K562 (cell line): ENCODE results near the gene CFAP73. TPM values are rescaled to one million over a fixed set of nuclear protein-coding genes. Genes with fewer than 3 reads are reported as not detected.
A peak's percentile ranks its signal among the peaks of the same experiment; 100 is the strongest.

Source experiments
- BHLHE40 ChIP-seq: IDR thresholded peaks from 2 replicates; pipeline ENCODE4 v1.6.1; 2011; ENCODE audit warnings: low read length, improper control_type of control experiment
- BRD9 ChIP-seq: fragments of 450-650 bp; IDR thresholded peaks from 2 replicates; pipeline ENCODE4 v1.6.1; 2018; ENCODE audit warnings: low read depth; ENCODE audit not compliant: partially characterized antibody
- E2F8 ChIP-seq: fragments of 450-650 bp; IDR thresholded peaks from 2 replicates; pipeline ENCODE4 v1.7.1; 2018; ENCODE audit warnings: mild to moderate bottlenecking, low read depth; ENCODE audit not compliant: partially characterized antibody
- ELF1 ChIP-seq: fragments of 200-800 bp; sonication (Bioruptor generic); IDR thresholded peaks from 2 replicates; pipeline ENCODE4 v1.6.1; 2016; ENCODE audit warnings: missing genetic modification characterization, missing compliant biosample characterization
- FOS ChIP-seq: IDR thresholded peaks from 3 replicates; pipeline ENCODE4 v1.6.1; 2011; ENCODE audit not compliant: insufficient read length; ENCODE audit errors: extremely low read depth
- MGA ChIP-seq: fragments of 450-650 bp; IDR thresholded peaks from 2 replicates; pipeline ENCODE4 v1.6.1; 2016; ENCODE audit warnings: mild to moderate bottlenecking, moderate library complexity
- RAD21 ChIP-seq, 2 experiments: fragments of 250-450 bp in 1 of 2; fragments of 450-650 bp in 1 of 2; sonication (Bioruptor Pico) in 1 of 2; formaldehyde crosslinking in 1 of 2; IDR thresholded peaks in 1 of 2; conservative IDR thresholded peaks in 1 of 2; 2 replicates each; pipeline versions ENCODE4 v1.4.0 to v1.8.0; 2020 to 2022; ENCODE audit warnings: mild to moderate bottlenecking in 2 of 2, moderate library complexity in 1 of 2
- SP1 ChIP-seq: sonication (generic); formaldehyde crosslinking; IDR thresholded peaks from 2 replicates; pipeline ENCODE4 v1.8.1; 2022; ENCODE audit warnings: mild to moderate bottlenecking, missing genetic modification reagents
- ZBTB49 ChIP-seq: sonication (generic); formaldehyde crosslinking; IDR thresholded peaks from 2 replicates; pipeline ENCODE4 v1.8.0; 2022; ENCODE audit warnings: missing genetic modification reagents, mild to moderate bottlenecking, borderline replicate concordance
- ZNF140 ChIP-seq: fragments of 250-450 bp; sonication (Bioruptor Pico); IDR thresholded peaks from 2 replicates; pipeline ENCODE4 v1.8.0; 2021; ENCODE audit warnings: moderate library complexity, mild to moderate bottlenecking, inconsistent platforms
- ZNF431 ChIP-seq: sonication (generic); formaldehyde crosslinking; IDR thresholded peaks from 2 replicates; pipeline ENCODE4 v1.8.0; 2022; ENCODE audit warnings: mild to moderate bottlenecking, missing genetic modification reagents
- polyA plus RNA-seq, 8 experiments: library from polyadenylated mRNA; depleted of rRNA in 4 of 8; stranded (reverse) in 5 of 8; unstranded in 3 of 8; fragments of >200 nt; fragmentation: Nextera tagmentation in 2 of 8; fragmentation: Illumina TruSeq in 1 of 8; extraction: Ambion mirVana in 2 of 8; extraction: Trizol in 1 of 8; gene quantifications; 2 replicates each; pipeline versions ENCODE4 v1.2.1 to v1.2.3, GENCODE V29; 2011 to 2014; ENCODE audit warnings: inconsistent platforms in 1 of 8, missing spikeins in 1 of 8
- total RNA-seq, 7 experiments: library from RNA; depleted of rRNA in 6 of 7; stranded (reverse); fragments of >200 nt in 6 of 7; fragmentation: Illumina TruSeq in 2 of 7; extraction: Trizol in 2 of 7; gene quantifications; 2 replicates each; pipeline versions ENCODE4 v1.2.1 to v1.2.3, GENCODE V29; 2011 to 2021; ENCODE audit warnings: low replicate concordance in 1 of 7

Gene CFAP73
- total and polyA plus RNA-seq, 9 of the 15 experiments (the other 6 are each of a cell fraction or from before 2014, with no cell fraction given), result not detected

GRCh38 chr12:113190761-113191160 lies 41.2 kb downstream of the CFAP73 start (continued):
- peak; percentile 30; the same call in 1 of the 2 replicates for TF ChIP-seq MGA
- TF ChIP-seq RAD21 (CRISPR knock-in tag; conservative IDR thresholded peaks at IDR 0.05 in 1 of 2, IDR thresholded peaks at IDR 0.05 in 1 of 2), result no peak
- TF ChIP-seq ELF1 (tag), result no peak
- no peak for TF ChIP-seq SP1 (CRISPR knock-in tag)
- TF ChIP-seq ZNF140 (CRISPR knock-in tag), result no peak
- TF ChIP-seq ZNF431 (CRISPR knock-in tag), result no peak
- no peak for TF ChIP-seq BRD9
- peak; percentile 91 for TF ChIP-seq FOS
- no peak for TF ChIP-seq E2F8
- TF ChIP-seq BHLHE40, result peak; percentile 34; the same call in 1 of the 2 replicates
- TF ChIP-seq ZBTB49, result no peak
